Immature natural killer cell (primary cell): ENCODE data around the gene FAF1. TPM values are rescaled to one million over a fixed set of nuclear protein-coding genes. Genes with fewer than 3 reads are reported as not detected.

Source experiments
- DNase-seq, 3 donors: peaks; one replicate each; pipeline ENCODE4 v3.0.0; 2022; ENCODE audit warnings: mixed read lengths in 1 of 3
- H3K27ac Mint-ChIP-seq, 6 donors: one replicate each; pipeline ENCODE4 v1.8.0; 2020; ENCODE audit warnings: mixed read lengths in 6 of 6, mild to moderate bottlenecking in 5 of 6, inconsistent platforms in 4 of 6, moderate library complexity in 3 of 6
- H3K27me3 Mint-ChIP-seq, 3 donors: one replicate each; pipeline ENCODE4 v1.8.0; 2020 to 2021; ENCODE audit warnings: low read depth in 3 of 3, mild to moderate bottlenecking in 3 of 3, mixed read lengths in 3 of 3, moderate library complexity in 3 of 3, inconsistent platforms in 1 of 3
- H3K36me3 Mint-ChIP-seq, 3 donors: one replicate each; pipeline ENCODE4 v1.8.0; 2020; ENCODE audit warnings: mixed read lengths in 3 of 3, inconsistent platforms in 2 of 3, mild to moderate bottlenecking in 2 of 3
- H3K4me1 Mint-ChIP-seq, 2 donors: one replicate each; pipeline ENCODE4 v1.8.0; 2020; ENCODE audit warnings: inconsistent platforms in 2 of 2, mild to moderate bottlenecking in 2 of 2, mixed read lengths in 2 of 2, moderate library complexity in 1 of 2
- H3K4me3 Mint-ChIP-seq, 5 donors: one replicate each; pipeline ENCODE4 v1.8.0; 2020; ENCODE audit warnings: mild to moderate bottlenecking in 5 of 5, mixed read lengths in 5 of 5, inconsistent platforms in 3 of 5, moderate library complexity in 3 of 5
- H3K9me3 Mint-ChIP-seq, 6 donors: one replicate each; pipeline ENCODE4 v1.8.0; 2020; ENCODE audit warnings: mild to moderate bottlenecking in 6 of 6, mixed read lengths in 6 of 6, inconsistent platforms in 4 of 6, moderate library complexity in 3 of 6
- polyA plus RNA-seq, 3 donors: library from polyadenylated mRNA; unstranded; fragments of 300-500 nt; fragmentation: Illumina TruSeq; gene quantifications; one replicate each; pipeline ENCODE4 v1.2.3, GENCODE V29; 2021

FAF1 gene
- polyA plus RNA-seq, 3 donors from 2014 or later, result 31.1 to 49.8 (median 44.0) TPM

- H3K9me3 Mint-ChIP-seq, result peaks cover 4 to 17% (median 8%) of the 10 kb centered on the region in 6 donors
- H3K27me3 Mint-ChIP-seq, result no peaks in the 10 kb centered on the region
- H3K4me3 Mint-ChIP-seq, result no peak overlapping the region
- peaks cover 0 to 12% (median 9%) of the 10 kb centered on the region in 3 donors for H3K36me3 Mint-ChIP-seq
- no peak overlapping the region for H3K27ac Mint-ChIP-seq
- DNase-seq, result no peak
- peaks cover 22 to 44% of the 10 kb centered on the region in 2 donors for H3K4me1 Mint-ChIP-seq
These were observed 100.4 kb downstream of the FAF1 start for GRCh38 chr1:50859657-50860056.

- peaks cover 4 to 17% (median 8%) of the 10 kb centered on the region in 6 donors for H3K9me3 Mint-ChIP-seq
These were observed 101.3 kb downstream of the FAF1 start for GRCh38 chr1:50858761-50859160.

GRCh38 chr1:50857702-50858101 lies 102.4 kb downstream of the FAF1 start:
- H3K36me3 Mint-ChIP-seq, result peaks cover 0 to 9% (median 9%) of the 10 kb centered on the region in 3 donors

More at GRCh38 chr1:50858761-50859160, 101.3 kb downstream of the FAF1 start:
- Mint-ChIP-seq H3K4me3 (no peak overlapping the region), H3K4me1 (peaks cover 24 to 50% of the 10 kb centered on the region in 2 donors), H3K27ac (no peak overlapping the region), H3K36me3 (peaks cover 0 to 12% (median 9%) of the 10 kb centered on the region in 3 donors), H3K27me3 (no peaks in the 10 kb centered on the region)
- DNase-seq, result no peak

GRCh38 chr1:50853325-50853724 lies 106.7 kb downstream of the FAF1 start:
- Mint-ChIP-seq H3K4me3 (no peak overlapping the region), H3K27ac (peak overlapping the region in 2 of 6 donors; percentile 6 to 9), H3K36me3 (peaks cover 0 to 4% (median 0%) of the 10 kb centered on the region in 3 donors), H3K27me3 (no peaks in the 10 kb centered on the region), H3K9me3 (peaks cover 0 to 3% (median 0%) of the 10 kb centered on the region in 6 donors), H3K4me1 (peaks cover 20 to 37% of the 10 kb centered on the region in 2 donors)
- DNase-seq, result no peak

More at GRCh38 chr1:50857702-50858101, 102.4 kb downstream of the FAF1 start:
- no peak for DNase-seq
- Mint-ChIP-seq H3K9me3 (peaks cover 0 to 17% (median 6%) of the 10 kb centered on the region in 6 donors), H3K4me3 (no peak overlapping the region), H3K4me1 (peaks cover 28 to 53% of the 10 kb centered on the region in 2 donors), H3K27ac (no peak overlapping the region), H3K27me3 (no peaks in the 10 kb centered on the region)

- no peaks in the 10 kb centered on the region for H3K27me3 Mint-ChIP-seq
- H3K27ac Mint-ChIP-seq, result peak overlapping the region in 1 of 6 donors; percentile 4
- H3K4me3 Mint-ChIP-seq, result no peak overlapping the region
- H3K4me1 Mint-ChIP-seq, result peaks cover 20 to 41% of the 10 kb centered on the region in 2 donors
- peaks cover 0 to 3% (median 0%) of the 10 kb centered on the region in 6 donors for H3K9me3 Mint-ChIP-seq
- DNase-seq, result no peak
- peaks cover 3 to 6% (median 3%) of the 10 kb centered on the region in 3 donors for H3K36me3 Mint-ChIP-seq
These were observed 107.2 kb downstream of the FAF1 start for GRCh38 chr1:50852889-50853288.

- Mint-ChIP-seq H3K9me3 (peaks cover 0 to 4% (median 0%) of the 10 kb centered on the region in 6 donors), H3K27me3 (no peaks in the 10 kb centered on the region), H3K4me1 (peaks cover 23 to 52% of the 10 kb centered on the region in 2 donors), H3K27ac (no peak overlapping the region), H3K4me3 (no peak overlapping the region), H3K36me3 (peaks cover 6 to 14% (median 14%) of the 10 kb centered on the region in 3 donors)
- no peak for DNase-seq
These were observed 108.6 kb downstream of the FAF1 start for GRCh38 chr1:50851466-50851865.

- H3K9me3 Mint-ChIP-seq, result peaks cover 0 to 4% (median 0%) of the 10 kb centered on the region in 6 donors
- H3K4me1 Mint-ChIP-seq, result peaks cover 27 to 56% of the 10 kb centered on the region in 2 donors
- H3K4me3 Mint-ChIP-seq, result no peak overlapping the region
- H3K36me3 Mint-ChIP-seq, result peaks cover 6 to 15% (median 10%) of the 10 kb centered on the region in 3 donors
- no peak for DNase-seq
- H3K27ac Mint-ChIP-seq, result no peak overlapping the region
- H3K27me3 Mint-ChIP-seq, result no peaks in the 10 kb centered on the region
These were observed 109.0 kb downstream of the FAF1 start for GRCh38 chr1:50851034-50851433.

- H3K4me3 Mint-ChIP-seq, result no peak overlapping the region
- peaks cover 0 to 2% (median 0%) of the 10 kb centered on the region in 3 donors for H3K27me3 Mint-ChIP-seq
- H3K36me3 Mint-ChIP-seq, result peaks cover 6 to 15% (median 10%) of the 10 kb centered on the region in 3 donors
- peaks cover 0 to 4% (median under 1%) of the 10 kb centered on the region in 6 donors for H3K9me3 Mint-ChIP-seq
- peaks cover 40 to 62% of the 10 kb centered on the region in 2 donors for H3K4me1 Mint-ChIP-seq
- H3K27ac Mint-ChIP-seq, result no peak overlapping the region
- no peak for DNase-seq
These were observed 112.8 kb downstream of the FAF1 start for GRCh38 chr1:50847303-50847702.

GRCh38 chr1:50846224-50846839 lies 113.7 kb downstream of the FAF1 start:
- no peak for DNase-seq
- H3K36me3 Mint-ChIP-seq, result peaks cover 6 to 15% (median 10%) of the 10 kb centered on the region in 3 donors
- no peak overlapping the region for H3K27ac Mint-ChIP-seq
- no peak overlapping the region for H3K4me3 Mint-ChIP-seq
- H3K4me1 Mint-ChIP-seq, result peaks cover 37 to 57% of the 10 kb centered on the region in 2 donors
- H3K9me3 Mint-ChIP-seq, result peaks cover 0 to 4% (median under 1%) of the 10 kb centered on the region in 6 donors
- H3K27me3 Mint-ChIP-seq, result peaks cover 0 to 2% (median 0%) of the 10 kb centered on the region in 3 donors

GRCh38 chr1:50841791-50842387 lies 118.2 kb downstream of the FAF1 start:
- peaks cover 0 to 2% (median 0%) of the 10 kb centered on the region in 6 donors for H3K9me3 Mint-ChIP-seq
- H3K36me3 Mint-ChIP-seq, result peaks cover 0 to 5% (median 0%) of the 10 kb centered on the region in 3 donors
- H3K4me1 Mint-ChIP-seq, result peaks cover 32 to 50% of the 10 kb centered on the region in 2 donors
- no peak overlapping the region for H3K4me3 Mint-ChIP-seq
- no peak for DNase-seq
- H3K27me3 Mint-ChIP-seq, result peaks cover 0 to 2% (median 0%) of the 10 kb centered on the region in 3 donors
- H3K27ac Mint-ChIP-seq, result no peak overlapping the region

GRCh38 chr1:50836117-50836516 lies 124.0 kb downstream of the FAF1 start:
- Mint-ChIP-seq H3K9me3 (no peaks in the 10 kb centered on the region), H3K27me3 (no peaks in the 10 kb centered on the region), H3K4me1 (peaks cover 4 to 15% of the 10 kb centered on the region in 2 donors), H3K36me3 (peaks cover 0 to 4% (median 0%) of the 10 kb centered on the region in 3 donors), H3K27ac (no peak overlapping the region), H3K4me3 (no peak overlapping the region)
- DNase-seq, result no peak

GRCh38 chr1:50833216-50833615 lies 126.9 kb downstream of the FAF1 start:
- Mint-ChIP-seq H3K27me3 (peaks cover 0 to 4% (median 0%) of the 10 kb centered on the region in 3 donors), H3K4me1 (peaks cover 3 to 6% of the 10 kb centered on the region in 2 donors), H3K36me3 (peaks cover 0 to 4% (median 0%) of the 10 kb centered on the region in 3 donors), H3K27ac (no peak overlapping the region), H3K4me3 (no peak overlapping the region), H3K9me3 (no peaks in the 10 kb centered on the region)
- no peak for DNase-seq

GRCh38 chr1:50832167-50832566 lies 127.9 kb downstream of the FAF1 start:
- Mint-ChIP-seq H3K9me3 (no peaks in the 10 kb centered on the region), H3K27me3 (peaks cover 0 to 4% (median 0%) of the 10 kb centered on the region in 3 donors), H3K27ac (no peak overlapping the region), H3K36me3 (peaks cover 0 to 4% (median 0%) of the 10 kb centered on the region in 3 donors), H3K4me1 (peaks cover 3 to 6% of the 10 kb centered on the region in 2 donors), H3K4me3 (no peak overlapping the region)
- DNase-seq, result no peak
